ENCODE measurements around the gene RSL24D1.

Gene RSL24D1

GRCh38 chr15:55234104-55234799 lies 37.5 kb upstream of the RSL24D1 start:
- Histone ChIP-seq H3K27ac (ENCODE audit: low read depth, low read length) (no peak overlapping the region), H3K4me1 (ENCODE audit: insufficient read depth, low read length) (no peaks in the 10 kb centered on the region)

DNA sequence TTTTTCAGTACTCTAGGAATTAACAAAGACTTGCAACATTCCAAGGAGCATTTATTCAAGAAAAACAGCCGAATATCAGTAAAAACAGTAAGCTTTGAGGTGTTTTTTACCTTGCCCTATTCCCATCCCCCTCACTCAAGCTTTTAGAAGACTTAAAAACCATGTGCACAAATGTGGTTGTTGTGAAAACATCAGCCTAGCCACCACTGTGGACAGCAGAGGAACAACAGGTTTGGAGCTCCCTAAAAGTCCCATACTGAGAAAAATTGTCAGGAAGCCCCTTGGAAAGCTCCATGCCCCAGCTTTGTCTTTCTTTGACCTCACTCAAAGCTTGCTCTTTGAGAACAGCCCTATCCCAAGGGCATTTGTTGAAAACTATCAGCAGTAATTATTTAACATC lies 34.7 kb upstream of the RSL24D1 start:
- H3K27me3 ChIP-seq (ENCODE audit: control insufficient read depth in 1 of 2, insufficient read depth in 2 of 2, low read length in 2 of 2) = no peaks in the 10 kb centered on the region
- H3K4me1 ChIP-seq (ENCODE audit: insufficient read depth, low read length) = no peaks in the 10 kb centered on the region
- H3K4me3 ChIP-seq (ENCODE audit: low read depth in 1 of 2, low read length in 2 of 2) = no peak overlapping the region
- no peak overlapping the region for H3K9ac ChIP-seq (ENCODE audit: low read length)
- no peaks in the 10 kb centered on the region for H3K36me3 ChIP-seq (ENCODE audit: insufficient read depth, low read length)
- no peaks in the 10 kb centered on the region for H3K9me3 ChIP-seq (ENCODE audit: low read length)
- no peak overlapping the region for H3K27ac ChIP-seq (ENCODE audit: low read depth, low read length)

More at GRCh38 chr15:55234104-55234799, 37.5 kb upstream of the RSL24D1 start:
- no peaks in the 10 kb centered on the region for H3K27me3 ChIP-seq (ENCODE audit: control insufficient read depth in 1 of 2, insufficient read depth in 2 of 2, low read length in 2 of 2)
- H3K9me3 ChIP-seq (ENCODE audit: low read length) = no peaks in the 10 kb centered on the region
- H3K9ac ChIP-seq (ENCODE audit: low read length) = no peak overlapping the region
- no peaks in the 10 kb centered on the region for H3K36me3 ChIP-seq (ENCODE audit: insufficient read depth, low read length)
- no peak overlapping the region for H3K4me3 ChIP-seq (ENCODE audit: low read depth in 1 of 2, low read length in 2 of 2)

DNA sequence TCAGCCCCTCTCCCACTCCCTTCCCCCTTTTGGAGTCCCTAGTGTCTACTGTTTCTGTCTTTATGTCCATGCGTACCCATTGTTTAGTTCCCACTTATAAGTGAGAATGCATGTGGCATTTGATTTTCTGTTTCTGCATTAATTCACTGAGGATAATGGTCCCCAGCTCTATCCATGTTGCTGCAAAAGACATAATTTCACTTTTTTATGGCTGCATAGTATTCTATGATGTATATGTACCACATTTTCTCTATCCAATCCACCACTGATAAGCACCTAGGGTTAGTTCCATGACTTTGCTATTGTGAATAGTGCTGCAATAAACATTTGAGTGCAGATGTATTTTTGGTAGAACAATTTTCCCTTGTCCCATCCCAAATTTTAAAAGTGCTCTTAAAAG lies 34.2 kb upstream of the RSL24D1 start:
- H3K4me3 ChIP-seq (ENCODE audit: low read depth in 1 of 2, low read length in 2 of 2) = no peak overlapping the region
- no peak overlapping the region for H3K9ac ChIP-seq (ENCODE audit: low read length)
- H3K4me1 ChIP-seq (ENCODE audit: insufficient read depth, low read length) = no peaks in the 10 kb centered on the region
- H3K9me3 ChIP-seq (ENCODE audit: low read length) = no peaks in the 10 kb centered on the region
- H3K27ac ChIP-seq (ENCODE audit: low read depth, low read length) = no peak overlapping the region
- H3K36me3 ChIP-seq (ENCODE audit: insufficient read depth, low read length) = no peaks in the 10 kb centered on the region
- no peaks in the 10 kb centered on the region for H3K27me3 ChIP-seq (ENCODE audit: control insufficient read depth in 1 of 2, insufficient read depth in 2 of 2, low read length in 2 of 2)

GRCh38 chr15:55230051-55230670 lies 33.4 kb upstream of the RSL24D1 start:
- Histone ChIP-seq H3K36me3 (ENCODE audit: insufficient read depth, low read length) (no peaks in the 10 kb centered on the region), H3K27me3 (ENCODE audit: control insufficient read depth in 1 of 2, insufficient read depth in 2 of 2, low read length in 2 of 2) (no peaks in the 10 kb centered on the region), H3K27ac (ENCODE audit: low read depth, low read length) (no peak overlapping the region), H3K9ac (ENCODE audit: low read length) (no peak overlapping the region), H3K9me3 (ENCODE audit: low read length) (no peaks in the 10 kb centered on the region), H3K4me1 (ENCODE audit: insufficient read depth, low read length) (no peaks in the 10 kb centered on the region), H3K4me3 (ENCODE audit: low read depth in 1 of 2, low read length in 2 of 2) (no peak overlapping the region)

GRCh38 chr15:55226127-55226526 lies 29.4 kb upstream of the RSL24D1 start:
- H3K9me3 ChIP-seq (ENCODE audit: low read length) = no peaks in the 10 kb centered on the region
- no peaks in the 10 kb centered on the region for H3K4me1 ChIP-seq (ENCODE audit: insufficient read depth, low read length)
- H3K36me3 ChIP-seq (ENCODE audit: insufficient read depth, low read length) = no peaks in the 10 kb centered on the region
- H3K27me3 ChIP-seq (ENCODE audit: control insufficient read depth in 1 of 2, insufficient read depth in 2 of 2, low read length in 2 of 2) = no peaks in the 10 kb centered on the region
- H3K4me3 ChIP-seq (ENCODE audit: low read depth in 1 of 2, low read length in 2 of 2) = no peak overlapping the region
- H3K27ac ChIP-seq (ENCODE audit: low read depth, low read length) = no peak overlapping the region
- H3K9ac ChIP-seq (ENCODE audit: low read length) = no peak overlapping the region

- Histone ChIP-seq H3K36me3 (ENCODE audit: insufficient read depth, low read length) (no peaks in the 10 kb centered on the region), H3K4me1 (ENCODE audit: insufficient read depth, low read length) (no peaks in the 10 kb centered on the region), H3K27me3 (ENCODE audit: control insufficient read depth in 1 of 2, insufficient read depth in 2 of 2, low read length in 2 of 2) (no peaks in the 10 kb centered on the region), H3K4me3 (ENCODE audit: low read depth in 1 of 2, low read length in 2 of 2) (no peak overlapping the region), H3K9me3 (ENCODE audit: low read length) (no peaks in the 10 kb centered on the region), H3K9ac (ENCODE audit: low read length) (no peak overlapping the region), H3K27ac (ENCODE audit: low read depth, low read length) (no peak overlapping the region)
Observed at GRCh38 chr15:55224892-55225291, 28.2 kb upstream of the RSL24D1 start.

- Histone ChIP-seq H3K27ac (ENCODE audit: low read depth, low read length) (no peak overlapping the region), H3K36me3 (ENCODE audit: insufficient read depth, low read length) (no peaks in the 10 kb centered on the region), H3K4me3 (ENCODE audit: low read depth in 1 of 2, low read length in 2 of 2) (no peak overlapping the region), H3K4me1 (ENCODE audit: insufficient read depth, low read length) (no peaks in the 10 kb centered on the region), H3K27me3 (ENCODE audit: control insufficient read depth in 1 of 2, insufficient read depth in 2 of 2, low read length in 2 of 2) (no peaks in the 10 kb centered on the region), H3K9me3 (ENCODE audit: low read length) (no peaks in the 10 kb centered on the region), H3K9ac (ENCODE audit: low read length) (no peak overlapping the region)
Observed at GRCh38 chr15:55222588-55222987, 25.8 kb upstream of the RSL24D1 start.

GRCh38 chr15:55221090-55222011 lies 24.6 kb upstream of the RSL24D1 start:
- Histone ChIP-seq H3K27ac (ENCODE audit: low read depth, low read length) (no peak overlapping the region), H3K36me3 (ENCODE audit: insufficient read depth, low read length) (no peaks in the 10 kb centered on the region), H3K4me1 (ENCODE audit: insufficient read depth, low read length) (no peaks in the 10 kb centered on the region), H3K9ac (ENCODE audit: low read length) (no peak overlapping the region), H3K9me3 (ENCODE audit: low read length) (no peaks in the 10 kb centered on the region), H3K27me3 (ENCODE audit: control insufficient read depth in 1 of 2, insufficient read depth in 2 of 2, low read length in 2 of 2) (no peaks in the 10 kb centered on the region), H3K4me3 (ENCODE audit: low read depth in 1 of 2, low read length in 2 of 2) (no peak overlapping the region)

DNA sequence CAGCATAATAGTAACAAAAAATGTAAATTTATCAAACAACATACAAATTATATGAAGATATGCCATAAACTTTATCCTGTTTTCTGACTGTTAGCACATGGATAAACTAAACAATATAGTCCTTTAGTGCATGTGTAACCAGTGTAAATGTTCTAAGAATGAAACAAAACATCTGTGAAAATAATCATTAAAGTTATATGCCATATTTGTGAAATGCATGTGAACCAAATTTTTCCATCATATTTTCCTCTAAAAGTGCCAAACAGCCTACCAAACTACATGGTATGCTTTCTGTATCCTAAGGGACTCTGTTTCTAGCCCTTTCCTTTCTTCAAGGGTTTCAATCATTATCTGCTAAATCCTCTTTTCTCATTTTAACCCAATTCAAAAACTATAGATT lies 23.9 kb upstream of the RSL24D1 start:
- H3K36me3 ChIP-seq (ENCODE audit: insufficient read depth, low read length) = no peaks in the 10 kb centered on the region
- no peak overlapping the region for H3K9ac ChIP-seq (ENCODE audit: low read length)
- no peaks in the 10 kb centered on the region for H3K4me1 ChIP-seq (ENCODE audit: insufficient read depth, low read length)
- H3K4me3 ChIP-seq (ENCODE audit: low read depth in 1 of 2, low read length in 2 of 2) = no peak overlapping the region
- H3K27ac ChIP-seq (ENCODE audit: low read depth, low read length) = no peak overlapping the region
- H3K9me3 ChIP-seq (ENCODE audit: low read length) = no peaks in the 10 kb centered on the region
- H3K27me3 ChIP-seq (ENCODE audit: control insufficient read depth in 1 of 2, insufficient read depth in 2 of 2, low read length in 2 of 2) = no peaks in the 10 kb centered on the region

- Histone ChIP-seq H3K4me1 (ENCODE audit: insufficient read depth, low read length) (no peaks in the 10 kb centered on the region), H3K9me3 (ENCODE audit: low read length) (no peaks in the 10 kb centered on the region), H3K27me3 (ENCODE audit: control insufficient read depth in 1 of 2, insufficient read depth in 2 of 2, low read length in 2 of 2) (no peaks in the 10 kb centered on the region), H3K9ac (ENCODE audit: low read length) (no peak overlapping the region), H3K36me3 (ENCODE audit: insufficient read depth, low read length) (no peaks in the 10 kb centered on the region), H3K27ac (ENCODE audit: low read depth, low read length) (no peak overlapping the region), H3K4me3 (ENCODE audit: low read depth in 1 of 2, low read length in 2 of 2) (no peak overlapping the region)
Observed at GRCh38 chr15:55218056-55218455, 21.3 kb upstream of the RSL24D1 start.

- Histone ChIP-seq H3K27me3 (ENCODE audit: control insufficient read depth in 1 of 2, insufficient read depth in 2 of 2, low read length in 2 of 2) (no peaks in the 10 kb centered on the region), H3K27ac (ENCODE audit: low read depth, low read length) (no peak overlapping the region), H3K4me3 (ENCODE audit: low read depth in 1 of 2, low read length in 2 of 2) (no peak overlapping the region), H3K36me3 (ENCODE audit: insufficient read depth, low read length) (peaks cover 10% of the 10 kb centered on the region), H3K9me3 (ENCODE audit: low read length) (no peaks in the 10 kb centered on the region), H3K4me1 (ENCODE audit: insufficient read depth, low read length) (no peaks in the 10 kb centered on the region), H3K9ac (ENCODE audit: low read length) (no peak overlapping the region)
Observed at GRCh38 chr15:55204464-55204863, 7.7 kb upstream of the RSL24D1 start.
